GM19452 (cell line): ENCODE data around the gene MAP3K4.

Experiments
- ATAC-seq: cut with Tn5 transposase; IDR thresholded peaks from one replicate; pipeline ENCODE4 v1.9.1; 2021; ENCODE audit not compliant: unreplicated experiment

Gene MAP3K4

GRCh38 chr6:161080263-161080970, 88.8 kb downstream of the MAP3K4 start:
- ATAC-seq = no peak

GRCh38 chr6:161082215-161082614, 90.6 kb downstream of the MAP3K4 start:
- no peak for ATAC-seq

GRCh38 chr6:161085246-161085645, 93.7 kb downstream of the MAP3K4 start:
- no peak for ATAC-seq

- ATAC-seq = no peak
Measured at GRCh38 chr6:161088676-161089328, 97.2 kb downstream of the MAP3K4 start.

- ATAC-seq = no peak
Measured at GRCh38 chr6:161091151-161091550, 99.6 kb downstream of the MAP3K4 start.

GRCh38 chr6:161091972-161092701, 100.6 kb downstream of the MAP3K4 start:
- ATAC-seq = no peak

- ATAC-seq = no peak
Measured at GRCh38 chr6:161094955-161095354, 103.4 kb downstream of the MAP3K4 start.

GRCh38 chr6:161095916-161096315, 104.3 kb downstream of the MAP3K4 start:
- ATAC-seq = no peak

- no peak for ATAC-seq
Measured at GRCh38 chr6:161100072-161100471, 108.5 kb downstream of the MAP3K4 start.

GRCh38 chr6:161101517-161101916, 109.9 kb downstream of the MAP3K4 start:
- no peak for ATAC-seq

- no peak for ATAC-seq
Measured at GRCh38 chr6:161103475-161103874, 111.9 kb downstream of the MAP3K4 start.

- ATAC-seq = no peak
Measured at GRCh38 chr6:161104966-161105365, 113.4 kb downstream of the MAP3K4 start.

- no peak for ATAC-seq
Measured at GRCh38 chr6:161105408-161105807, 113.8 kb downstream of the MAP3K4 start.

- ATAC-seq = no peak
Measured at GRCh38 chr6:161107779-161108730, 116.5 kb downstream of the MAP3K4 start.

- no peak for ATAC-seq
Measured at GRCh38 chr6:161108916-161109315, 117.3 kb downstream of the MAP3K4 start.

GRCh38 chr6:161109366-161109765, 117.8 kb downstream of the MAP3K4 start:
- no peak for ATAC-seq

GRCh38 chr6:161110028-161110779, 118.6 kb downstream of the MAP3K4 start:
- no peak for ATAC-seq

GRCh38 chr6:161111261-161111660, 119.7 kb downstream of the MAP3K4 start:
- ATAC-seq = no peak

- no peak for ATAC-seq
Measured at GRCh38 chr6:161115468-161115867, 123.9 kb downstream of the MAP3K4 start.

- ATAC-seq = no peak
Measured at GRCh38 chr6:161116554-161116953, 125.0 kb downstream of the MAP3K4 start.
